KMS-11 (cell line): Measurements from ENCODE around the gene NEDD4L.

Experiments
- H2AFZ ChIP-seq: fragments of 200-600 bp; sonication (generic); 2 replicates; pipeline ENCODE4 v1.6.1; 2016; ENCODE audit warnings: antibody characterized with exemption, mixed run types, low read depth
- H3K27ac ChIP-seq: fragments of 200-600 bp; sonication (generic); 2 replicates; pipeline ENCODE4 v1.6.1; 2016; ENCODE audit warnings: mild to moderate bottlenecking, mixed run types
- H3K27me3 ChIP-seq: fragments of 200-600 bp; sonication (generic); 2 replicates; pipeline ENCODE4 v1.6.1; 2017; ENCODE audit warnings: mild to moderate bottlenecking, low read depth, mixed run types, moderate library complexity; ENCODE audit not compliant: insufficient read depth
- H3K36me3 ChIP-seq: fragments of 200-600 bp; sonication (generic); 2 replicates; pipeline ENCODE4 v1.6.1; 2017; ENCODE audit warnings: mild to moderate bottlenecking, mixed run types; ENCODE audit not compliant: insufficient read depth
- H3K4me1 ChIP-seq: fragments of 200-600 bp; sonication (generic); 2 replicates; pipeline ENCODE4 v1.6.1; 2016; ENCODE audit warnings: mild to moderate bottlenecking, low read depth, mixed run types; ENCODE audit not compliant: poor library complexity, severe bottlenecking
- H3K4me2 ChIP-seq: fragments of 200-600 bp; sonication (generic); 2 replicates; pipeline ENCODE4 v1.7.0; 2016; ENCODE audit warnings: mild to moderate bottlenecking, mixed run types
- H3K4me3 ChIP-seq: fragments of 200-600 bp; sonication (generic); IDR thresholded peaks from 2 replicates; pipeline ENCODE4 v1.6.1; 2017; ENCODE audit warnings: low read depth, low read length, mixed read lengths; ENCODE audit not compliant: insufficient read depth
- H3K79me2 ChIP-seq: fragments of 200-600 bp; sonication (generic); 2 replicates; pipeline ENCODE4 v1.6.1; 2016; ENCODE audit warnings: low read depth, mixed run types; ENCODE audit not compliant: insufficient read depth
- H3K9ac ChIP-seq: fragments of 200-600 bp; sonication (generic); 2 replicates; pipeline ENCODE4 v1.6.1; 2016; ENCODE audit warnings: mild to moderate bottlenecking, mixed run types
- H4K20me1 ChIP-seq: fragments of 200-600 bp; sonication (generic); 2 replicates; pipeline ENCODE4 v1.6.1; 2016; ENCODE audit warnings: mild to moderate bottlenecking, mixed run types; ENCODE audit not compliant: insufficient read depth
- TF ChIP-seq, protein P1 (sequence below): fragments of 200-600 bp; sonication (generic); conservative IDR thresholded peaks from 2 replicates; pipeline ENCODE4 v1.6.1; 2017; ENCODE audit warnings: low read depth, mild to moderate bottlenecking, antibody characterized with exemption, low read length, moderate library complexity, mixed read lengths

NEDD4L gene

DNA sequence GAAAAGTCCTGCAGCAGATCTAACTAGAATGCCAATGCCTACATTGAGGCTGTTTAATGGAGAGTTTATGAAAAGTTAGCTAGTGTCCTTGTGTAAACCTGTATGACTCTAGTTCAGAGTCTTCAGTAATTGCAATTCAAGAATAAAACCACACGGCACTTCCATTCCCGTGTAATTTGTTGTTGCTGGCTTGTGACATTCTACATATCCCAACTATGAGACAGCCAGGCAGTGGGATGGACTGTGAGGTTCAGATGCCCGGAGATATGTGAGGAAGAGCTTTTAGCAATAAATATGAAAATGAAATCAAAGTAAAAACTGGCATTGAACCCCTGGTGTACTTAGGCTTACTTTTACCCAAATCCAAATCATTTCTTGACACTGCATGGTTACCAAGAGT lies 263.4 kb downstream of the NEDD4L start:
- Histone ChIP-seq H3K79me2 (no peaks in the 10 kb centered on the region), H3K4me1 (no peaks in the 10 kb centered on the region), H3K27ac (no peak overlapping the region), H2AFZ (no peak overlapping the region), H4K20me1 (no peaks in the 10 kb centered on the region), H3K4me2 (no peak overlapping the region), H3K27me3 (no peaks in the 10 kb centered on the region), H3K4me3 (no peak overlapping the region), H3K9ac (no peak overlapping the region), H3K36me3 (no peaks in the 10 kb centered on the region)
- TF ChIP-seq, protein P1, sequence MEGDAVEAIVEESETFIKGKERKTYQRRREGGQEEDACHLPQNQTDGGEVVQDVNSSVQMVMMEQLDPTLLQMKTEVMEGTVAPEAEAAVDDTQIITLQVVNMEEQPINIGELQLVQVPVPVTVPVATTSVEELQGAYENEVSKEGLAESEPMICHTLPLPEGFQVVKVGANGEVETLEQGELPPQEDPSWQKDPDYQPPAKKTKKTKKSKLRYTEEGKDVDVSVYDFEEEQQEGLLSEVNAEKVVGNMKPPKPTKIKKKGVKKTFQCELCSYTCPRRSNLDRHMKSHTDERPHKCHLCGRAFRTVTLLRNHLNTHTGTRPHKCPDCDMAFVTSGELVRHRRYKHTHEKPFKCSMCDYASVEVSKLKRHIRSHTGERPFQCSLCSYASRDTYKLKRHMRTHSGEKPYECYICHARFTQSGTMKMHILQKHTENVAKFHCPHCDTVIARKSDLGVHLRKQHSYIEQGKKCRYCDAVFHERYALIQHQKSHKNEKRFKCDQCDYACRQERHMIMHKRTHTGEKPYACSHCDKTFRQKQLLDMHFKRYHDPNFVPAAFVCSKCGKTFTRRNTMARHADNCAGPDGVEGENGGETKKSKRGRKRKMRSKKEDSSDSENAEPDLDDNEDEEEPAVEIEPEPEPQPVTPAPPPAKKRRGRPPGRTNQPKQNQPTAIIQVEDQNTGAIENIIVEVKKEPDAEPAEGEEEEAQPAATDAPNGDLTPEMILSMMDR = no peak

- TF ChIP-seq, protein P1 = no peak
- no peak overlapping the region for H2AFZ ChIP-seq
- H3K27me3 ChIP-seq = no peaks in the 10 kb centered on the region
- H3K79me2 ChIP-seq = no peaks in the 10 kb centered on the region
- no peaks in the 10 kb centered on the region for H3K36me3 ChIP-seq
- H3K27ac ChIP-seq = no peak overlapping the region
- no peak overlapping the region for H3K4me3 ChIP-seq
- H3K9ac ChIP-seq = no peak overlapping the region
- no peak overlapping the region for H3K4me2 ChIP-seq
- H4K20me1 ChIP-seq = no peaks in the 10 kb centered on the region
- H3K4me1 ChIP-seq = no peaks in the 10 kb centered on the region
Observed at GRCh38 chr18:58308463-58308862, 264.4 kb downstream of the NEDD4L start.

- Histone ChIP-seq H4K20me1 (no peaks in the 10 kb centered on the region), H3K79me2 (no peaks in the 10 kb centered on the region), H3K9ac (no peak overlapping the region), H2AFZ (no peak overlapping the region), H3K4me1 (no peaks in the 10 kb centered on the region), H3K4me2 (no peak overlapping the region), H3K4me3 (no peak overlapping the region), H3K36me3 (no peaks in the 10 kb centered on the region), H3K27me3 (no peaks in the 10 kb centered on the region), H3K27ac (no peak overlapping the region)
- TF ChIP-seq, protein P1 = no peak
Observed at GRCh38 chr18:58309099-58309498, 265.1 kb downstream of the NEDD4L start.

DNA sequence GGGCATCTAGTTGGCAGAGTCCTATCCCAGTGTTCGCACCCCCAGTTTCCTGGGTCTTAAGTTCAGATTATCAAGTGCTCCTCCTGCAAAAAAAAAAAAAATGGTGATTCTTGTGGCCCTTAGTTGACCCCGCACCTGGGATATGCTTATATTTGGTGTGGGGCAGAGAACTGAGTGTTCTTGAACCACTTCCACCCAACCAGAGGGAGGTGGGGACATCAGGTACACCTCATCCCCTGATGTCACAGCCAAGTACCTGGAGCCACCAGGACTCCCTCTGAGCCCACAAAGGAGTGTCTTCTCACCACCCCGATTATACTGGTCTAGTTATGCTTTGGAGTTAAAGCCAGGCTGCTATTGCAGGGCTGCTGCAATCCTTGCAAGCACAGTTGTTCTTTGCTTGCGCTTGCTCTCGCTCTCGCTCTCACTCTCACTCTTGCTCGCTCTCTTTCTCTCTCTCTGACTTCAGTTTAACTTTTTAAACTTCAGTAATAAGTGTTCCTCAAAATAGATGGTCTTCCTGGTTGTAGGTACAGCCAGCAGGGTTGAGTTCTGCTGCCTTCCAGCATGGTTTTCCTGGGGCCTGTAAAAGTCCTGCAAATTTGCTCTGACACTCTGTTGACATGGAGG lies 265.7 kb downstream of the NEDD4L start:
- no peak overlapping the region for H3K27ac ChIP-seq
- H4K20me1 ChIP-seq = no peaks in the 10 kb centered on the region
- no peaks in the 10 kb centered on the region for H3K36me3 ChIP-seq
- no peaks in the 10 kb centered on the region for H3K4me1 ChIP-seq
- TF ChIP-seq, protein P1 = no peak
- no peak overlapping the region for H3K9ac ChIP-seq
- H2AFZ ChIP-seq = no peak overlapping the region
- H3K79me2 ChIP-seq = no peaks in the 10 kb centered on the region
- no peaks in the 10 kb centered on the region for H3K27me3 ChIP-seq
- no peak overlapping the region for H3K4me3 ChIP-seq
- no peak overlapping the region for H3K4me2 ChIP-seq
